ENCODE measurements around the gene LOC101059915.

The LOC101059915 gene

GRCh38 chrX:71652405-71652804, 14.9 kb upstream of the LOC101059915 start:
- 27 to 50% (median 33%) methylated on average over 2 of the region's 2 CpGs for WGBS, 5 donors
- Histone ChIP-seq H3K36me3 (no peaks in the 10 kb centered on the region), H3K4me1 (no peaks in the 10 kb centered on the region), H3K27ac (no peak overlapping the region), H3K27me3 (replicated peaks in 1 of 7) (no peaks in the 10 kb centered on the region), H3K9me3 (no peaks in the 10 kb centered on the region), H3K4me3 (no peak overlapping the region)
- intact Hi-C loops (cut with DNase I; ENCODE audit: low total_unique reads), result no loop called here
- peak in 10 of 11 experiments; percentile 18 to 67 (median 56) for TF ChIP-seq CTCF (IDR thresholded peaks at IDR 0.05 in 8 of 11, conservative IDR thresholded peaks at IDR 0.05 in 3 of 11)
- peak in 1 of 3 donors; percentile 35 for TF ChIP-seq POLR2AphosphoS5 (IDR thresholded peaks at IDR 0.05)
- TF ChIP-seq POLR2A (IDR thresholded peaks at IDR 0.05), result no peak
- DNase-seq, result no peak

GRCh38 chrX:71653344-71653743, 14.0 kb upstream of the LOC101059915 start:
- DNase-seq, result no peak
- 73 to 90% (median 83%) methylated on average over 2 of the region's 2 CpGs for WGBS, 5 donors
- TF ChIP-seq CTCF (IDR thresholded peaks at IDR 0.05 in 8 of 11, conservative IDR thresholded peaks at IDR 0.05 in 3 of 11) (no peak), POLR2AphosphoS5 (IDR thresholded peaks at IDR 0.05) (no peak), POLR2A (IDR thresholded peaks at IDR 0.05) (no peak)
- H3K27ac ChIP-seq, result no peak overlapping the region
- intact Hi-C loops (cut with DNase I; ENCODE audit: low total_unique reads), result no loop called here
- no peaks in the 10 kb centered on the region for H3K4me1 ChIP-seq
- peaks cover 0 to 2% (median 0%) of the 10 kb centered on the region in 7 donors for H3K27me3 ChIP-seq (replicated peaks in 1 of 7)
- no peaks in the 10 kb centered on the region for H3K9me3 ChIP-seq
- H3K4me3 ChIP-seq, result no peak overlapping the region
- no peaks in the 10 kb centered on the region for H3K36me3 ChIP-seq

- intact Hi-C loops (cut with DNase I; ENCODE audit: low total_unique reads), result no loop called here
- H3K9me3 ChIP-seq, result no peaks in the 10 kb centered on the region
- no peak for DNase-seq
- H3K27me3 ChIP-seq (replicated peaks in 1 of 7), result peaks cover 0 to 2% (median 0%) of the 10 kb centered on the region in 7 donors
- no peaks in the 10 kb centered on the region for H3K4me1 ChIP-seq
- TF ChIP-seq POLR2A (IDR thresholded peaks at IDR 0.05) (no peak), CTCF (IDR thresholded peaks at IDR 0.05 in 8 of 11, conservative IDR thresholded peaks at IDR 0.05 in 3 of 11) (no peak), POLR2AphosphoS5 (IDR thresholded peaks at IDR 0.05) (no peak)
- no peak overlapping the region for H3K4me3 ChIP-seq
- WGBS, 5 donors, result 71 to 92% (median 85%) methylated on average over 4 of the region's 4 CpGs
- H3K36me3 ChIP-seq, result no peaks in the 10 kb centered on the region
- H3K27ac ChIP-seq, result no peak overlapping the region
Observed at GRCh38 chrX:71657267-71657666, 10.1 kb upstream of the LOC101059915 start.

GRCh38 chrX:71659342-71659741, 8.0 kb upstream of the LOC101059915 start:
- DNase-seq, result no peak
- H3K36me3 ChIP-seq, result no peaks in the 10 kb centered on the region
- H3K4me3 ChIP-seq, result no peak overlapping the region
- TF ChIP-seq POLR2A (IDR thresholded peaks at IDR 0.05) (no peak), POLR2AphosphoS5 (IDR thresholded peaks at IDR 0.05) (no peak), CTCF (IDR thresholded peaks at IDR 0.05 in 8 of 11, conservative IDR thresholded peaks at IDR 0.05 in 3 of 11) (no peak)
- H3K27me3 ChIP-seq (replicated peaks in 1 of 7), result peaks cover 0 to 2% (median 0%) of the 10 kb centered on the region in 7 donors
- H3K27ac ChIP-seq, result no peak overlapping the region
- intact Hi-C loops (cut with DNase I; ENCODE audit: low total_unique reads), result no loop called here
- H3K9me3 ChIP-seq, result no peaks in the 10 kb centered on the region
- 68 to 84% (median 82%) methylated on average over 3 of the region's 3 CpGs for WGBS, 5 donors
- H3K4me1 ChIP-seq, result peaks cover 0 to 5% (median 0%) of the 10 kb centered on the region in 6 donors

Data from spleen (tissue), 11 donors.